Kasumi-1 (cell line): ENCODE measurements around the gene DNER.
"Not testable (repeated sequence)": the region's sequence is repeated elsewhere in the genome, so short reads cannot be mapped to it uniquely, and the experiment has no call there.

ENCODE experiments used
- DNase-seq, 2 experiments: peaks; one replicate each; lab custom pipeline; 2025; lab: John Stamatoyannopoulos, UW

DNER gene

GRCh38 chr2:229620289-229620688 lies 94.1 kb downstream of the DNER start:
- DNase-seq = no peak

GRCh38 chr2:229616433-229616832 lies 97.9 kb downstream of the DNER start:
- DNase-seq = no peak

- DNase-seq = not testable (repeated sequence)
These were observed 100.3 kb downstream of the DNER start for GRCh38 chr2:229614021-229614420.

- no peak for DNase-seq
These were observed 101.9 kb downstream of the DNER start for GRCh38 chr2:229612384-229612971.

- DNase-seq = no peak
These were observed 103.0 kb downstream of the DNER start for GRCh38 chr2:229611360-229611759.

GRCh38 chr2:229610872-229611271 lies 103.5 kb downstream of the DNER start:
- no peak for DNase-seq

- no peak for DNase-seq
These were observed 104.0 kb downstream of the DNER start for GRCh38 chr2:229610333-229610732.

- no peak for DNase-seq
These were observed 112.4 kb downstream of the DNER start for GRCh38 chr2:229601936-229602335.

- DNase-seq = no peak
These were observed 113.0 kb downstream of the DNER start for GRCh38 chr2:229601396-229601795.

- no peak for DNase-seq
These were observed 116.1 kb downstream of the DNER start for GRCh38 chr2:229598227-229598626.

- no peak for DNase-seq
These were observed 117.6 kb downstream of the DNER start for GRCh38 chr2:229596796-229597195.

GRCh38 chr2:229591611-229592010 lies 122.7 kb downstream of the DNER start:
- no peak for DNase-seq

- DNase-seq = peak; percentile 18 to 36
These were observed 127.3 kb downstream of the DNER start for GRCh38 chr2:229586746-229587705.

- no peak for DNase-seq
These were observed 128.3 kb downstream of the DNER start for GRCh38 chr2:229586012-229586411.

- no peak for DNase-seq
These were observed 132.2 kb downstream of the DNER start for GRCh38 chr2:229582151-229582550.

GRCh38 chr2:229578052-229578846 lies 136.1 kb downstream of the DNER start:
- no peak for DNase-seq

- no peak for DNase-seq
These were observed 138.6 kb downstream of the DNER start for GRCh38 chr2:229575569-229576315.

- no peak for DNase-seq
These were observed 141.7 kb downstream of the DNER start for GRCh38 chr2:229572507-229573271.

GRCh38 chr2:229571243-229571642 lies 143.1 kb downstream of the DNER start:
- DNase-seq = no peak

- DNase-seq = no peak
These were observed 148.0 kb downstream of the DNER start for GRCh38 chr2:229566370-229566769.

- DNase-seq = no peak
These were observed 150.0 kb downstream of the DNER start for GRCh38 chr2:229564300-229564907.
